ENCODE measurements around the gene CALM1.

The CALM1 gene

DNA sequence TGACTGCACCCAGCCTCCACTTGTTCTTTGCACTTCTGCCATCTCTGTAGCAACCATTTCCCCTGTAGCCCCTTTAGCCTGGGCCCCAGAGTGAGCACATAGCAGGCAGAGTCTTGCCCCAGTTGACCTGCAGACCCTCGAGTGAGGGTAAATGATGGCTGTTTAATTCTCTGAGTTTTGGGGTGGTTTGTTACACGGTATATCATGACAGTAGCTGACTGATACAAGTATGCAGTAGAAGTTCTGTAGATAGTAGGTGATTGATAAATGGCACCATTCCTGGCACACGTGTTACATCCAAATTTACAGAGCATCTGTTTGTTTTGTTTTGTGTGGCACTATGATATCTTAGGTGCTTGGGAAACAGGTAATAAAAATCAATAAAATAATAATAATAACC is 32.4 kb downstream of the CALM1 start:
- Histone ChIP-seq H2AFZ (ENCODE audit: low read length) (no peak overlapping the region), H3K27me3 (ENCODE audit: insufficient read depth, low read length) (no peaks in the 10 kb centered on the region), H3K79me2 (ENCODE audit: insufficient read depth, low read length) (no peaks in the 10 kb centered on the region), H3K9me3 (ENCODE audit: low read length) (no peaks in the 10 kb centered on the region), H4K20me1 (ENCODE audit: insufficient read depth, low read length) (no peaks in the 10 kb centered on the region), H3K27ac (ENCODE audit: low read depth, low read length, poor library complexity, severe bottlenecking) (no peak overlapping the region), H3K4me1 (ENCODE audit: insufficient read depth, low read length, severe bottlenecking) (no peaks in the 10 kb centered on the region), H3K9ac (ENCODE audit: low read length) (no peak overlapping the region), H3F3A (ENCODE audit: insufficient read depth, low read length) (no peaks in the 10 kb centered on the region), H3K4me2 (ENCODE audit: low read length) (no peak overlapping the region), H3K36me3 (ENCODE audit: insufficient read depth, low read length) (no peaks in the 10 kb centered on the region), H3K9me2 (ENCODE audit: low read depth, low read length) (no peaks in the 10 kb centered on the region), H3K4me3 (ENCODE audit: low read depth, low read length, poor library complexity, severe bottlenecking) (no peak overlapping the region)
- no peak for TF ChIP-seq EZH2 (IDR thresholded peaks at IDR 0.05; ENCODE audit: borderline replicate concordance, low read length)
- TF ChIP-seq, protein P1, sequence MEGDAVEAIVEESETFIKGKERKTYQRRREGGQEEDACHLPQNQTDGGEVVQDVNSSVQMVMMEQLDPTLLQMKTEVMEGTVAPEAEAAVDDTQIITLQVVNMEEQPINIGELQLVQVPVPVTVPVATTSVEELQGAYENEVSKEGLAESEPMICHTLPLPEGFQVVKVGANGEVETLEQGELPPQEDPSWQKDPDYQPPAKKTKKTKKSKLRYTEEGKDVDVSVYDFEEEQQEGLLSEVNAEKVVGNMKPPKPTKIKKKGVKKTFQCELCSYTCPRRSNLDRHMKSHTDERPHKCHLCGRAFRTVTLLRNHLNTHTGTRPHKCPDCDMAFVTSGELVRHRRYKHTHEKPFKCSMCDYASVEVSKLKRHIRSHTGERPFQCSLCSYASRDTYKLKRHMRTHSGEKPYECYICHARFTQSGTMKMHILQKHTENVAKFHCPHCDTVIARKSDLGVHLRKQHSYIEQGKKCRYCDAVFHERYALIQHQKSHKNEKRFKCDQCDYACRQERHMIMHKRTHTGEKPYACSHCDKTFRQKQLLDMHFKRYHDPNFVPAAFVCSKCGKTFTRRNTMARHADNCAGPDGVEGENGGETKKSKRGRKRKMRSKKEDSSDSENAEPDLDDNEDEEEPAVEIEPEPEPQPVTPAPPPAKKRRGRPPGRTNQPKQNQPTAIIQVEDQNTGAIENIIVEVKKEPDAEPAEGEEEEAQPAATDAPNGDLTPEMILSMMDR (IDR thresholded peaks at IDR 0.05; ENCODE audit: low read length) = no peak

DNA sequence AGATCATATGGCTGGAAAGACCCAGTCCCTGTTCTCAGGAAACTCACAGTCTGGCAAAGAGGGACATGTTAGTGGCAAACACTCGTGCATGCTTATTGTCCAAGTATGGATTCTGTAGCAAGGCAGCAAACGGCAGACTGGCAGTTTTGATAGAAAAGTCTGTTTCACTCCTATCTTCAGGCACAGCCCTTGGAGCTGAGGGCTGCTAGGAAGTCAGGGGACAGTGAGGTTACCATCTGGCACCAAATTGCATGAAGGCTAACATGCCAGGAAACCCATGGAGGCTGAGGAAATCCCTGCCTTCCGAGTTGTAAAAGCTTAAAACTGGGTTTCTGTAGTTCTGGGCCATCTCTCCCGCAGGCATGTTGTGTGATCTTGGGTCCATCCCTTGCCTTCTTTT is 32.9 kb downstream of the CALM1 start:
- H3K4me2 ChIP-seq (ENCODE audit: low read length) = no peak overlapping the region
- no peak overlapping the region for H2AFZ ChIP-seq (ENCODE audit: low read length)
- no peaks in the 10 kb centered on the region for H3K9me3 ChIP-seq (ENCODE audit: low read length)
- H3K9me2 ChIP-seq (ENCODE audit: low read depth, low read length) = no peaks in the 10 kb centered on the region
- no peaks in the 10 kb centered on the region for H3K36me3 ChIP-seq (ENCODE audit: insufficient read depth, low read length)
- TF ChIP-seq, protein P1 (IDR thresholded peaks at IDR 0.05; ENCODE audit: low read length) = no peak
- TF ChIP-seq EZH2 (IDR thresholded peaks at IDR 0.05; ENCODE audit: borderline replicate concordance, low read length) = no peak
- H3F3A ChIP-seq (ENCODE audit: insufficient read depth, low read length) = no peaks in the 10 kb centered on the region
- no peaks in the 10 kb centered on the region for H3K79me2 ChIP-seq (ENCODE audit: insufficient read depth, low read length)
- H4K20me1 ChIP-seq (ENCODE audit: insufficient read depth, low read length) = no peaks in the 10 kb centered on the region
- no peaks in the 10 kb centered on the region for H3K27me3 ChIP-seq (ENCODE audit: insufficient read depth, low read length)
- no peak overlapping the region for H3K9ac ChIP-seq (ENCODE audit: low read length)
- H3K27ac ChIP-seq (ENCODE audit: low read depth, low read length, poor library complexity, severe bottlenecking) = no peak overlapping the region
- H3K4me3 ChIP-seq (ENCODE audit: low read depth, low read length, poor library complexity, severe bottlenecking) = no peak overlapping the region
- H3K4me1 ChIP-seq (ENCODE audit: insufficient read depth, low read length, severe bottlenecking) = no peaks in the 10 kb centered on the region

DNA sequence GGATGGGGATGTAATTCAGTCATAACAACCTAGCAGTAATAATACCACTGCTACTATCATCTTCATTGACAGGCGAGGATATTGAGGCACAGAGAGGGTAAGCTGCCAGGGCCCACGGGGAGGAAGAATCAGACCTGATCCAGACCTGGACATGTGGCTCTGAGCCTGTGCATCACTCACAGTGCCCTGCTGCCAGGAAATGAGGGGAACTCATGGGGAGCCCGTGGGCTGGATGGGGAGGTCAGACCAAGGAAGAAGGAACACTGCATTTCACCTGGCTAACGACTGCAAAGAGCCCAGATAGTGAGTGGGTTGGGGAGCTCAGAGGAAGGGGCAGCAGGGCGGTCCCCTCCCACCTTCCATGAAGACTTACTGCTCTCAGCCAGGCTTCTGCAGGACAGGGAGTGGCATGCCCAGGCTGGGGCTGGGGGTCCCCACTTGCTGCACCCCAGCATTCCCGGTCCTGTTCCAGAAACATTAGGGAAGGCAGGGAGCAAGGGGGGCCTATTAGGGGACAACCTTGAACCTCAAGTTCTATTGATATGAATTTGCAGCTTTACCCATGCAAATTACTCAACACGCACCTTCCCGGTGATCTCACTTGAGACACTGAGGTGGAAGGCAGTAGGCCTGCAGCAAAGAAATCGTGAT is 37.7 kb downstream of the CALM1 start:
- Histone ChIP-seq H3F3A (ENCODE audit: insufficient read depth, low read length) (no peaks in the 10 kb centered on the region), H3K79me2 (ENCODE audit: insufficient read depth, low read length) (no peaks in the 10 kb centered on the region), H3K36me3 (ENCODE audit: insufficient read depth, low read length) (no peaks in the 10 kb centered on the region), H3K27me3 (ENCODE audit: insufficient read depth, low read length) (no peaks in the 10 kb centered on the region), H2AFZ (ENCODE audit: low read length) (no peak overlapping the region), H3K9ac (ENCODE audit: low read length) (no peak overlapping the region), H3K9me2 (ENCODE audit: low read depth, low read length) (no peaks in the 10 kb centered on the region), H3K9me3 (ENCODE audit: low read length) (no peaks in the 10 kb centered on the region), H3K4me1 (ENCODE audit: insufficient read depth, low read length, severe bottlenecking) (no peaks in the 10 kb centered on the region), H3K4me3 (ENCODE audit: low read depth, low read length, poor library complexity, severe bottlenecking) (no peak overlapping the region), H4K20me1 (ENCODE audit: insufficient read depth, low read length) (no peaks in the 10 kb centered on the region), H3K27ac (ENCODE audit: low read depth, low read length, poor library complexity, severe bottlenecking) (no peak overlapping the region), H3K4me2 (ENCODE audit: low read length) (no peak overlapping the region)
- TF ChIP-seq, protein P1 (IDR thresholded peaks at IDR 0.05; ENCODE audit: low read length) = no peak
- no peak for TF ChIP-seq EZH2 (IDR thresholded peaks at IDR 0.05; ENCODE audit: borderline replicate concordance, low read length)
